Parathyroid adenoma (tissue), 2 donors: Measurements from ENCODE around the gene STXBP6.
"Not testable (repeated sequence)": the region's sequence is repeated elsewhere in the genome, so short reads cannot be mapped to it uniquely, and the experiment has no call there.

Experiments used
- H2AFZ ChIP-seq: fragments of 300-600 bp; sonication (generic); one replicate; pipeline ENCODE4 v1.7.0; 2017; ENCODE audit warnings: antibody characterized with exemption, mild to moderate bottlenecking
- H3K27ac ChIP-seq: fragments of 300-600 bp; sonication (generic); one replicate; pipeline ENCODE4 v1.7.0; 2017
- H3K27me3 ChIP-seq: fragments of 300-600 bp; sonication (generic); one replicate; pipeline ENCODE4 v1.7.0; 2017; ENCODE audit warnings: low read length; ENCODE audit not compliant: control insufficient read depth, insufficient read depth
- H3K36me3 ChIP-seq: fragments of 300-600 bp; sonication (generic); one replicate; pipeline ENCODE4 v1.7.0; 2017; ENCODE audit warnings: low read length; ENCODE audit not compliant: control insufficient read depth, insufficient read depth
- H3K4me1 ChIP-seq: fragments of 300-600 bp; sonication (generic); one replicate; pipeline ENCODE4 v1.7.0; 2017; ENCODE audit warnings: control low read depth
- H3K4me2 ChIP-seq: fragments of 300-600 bp; sonication (generic); one replicate; pipeline ENCODE4 v1.7.0; 2017; ENCODE audit warnings: low read length
- H3K4me3 ChIP-seq: fragments of 300-600 bp; sonication (generic); one replicate; pipeline ENCODE4 v1.7.0; 2017; ENCODE audit warnings: low read depth, low read length
- H3K79me2 ChIP-seq: fragments of 300-600 bp; sonication (generic); one replicate; pipeline ENCODE4 v1.7.0; 2017; ENCODE audit warnings: control low read depth
- H3K9ac ChIP-seq: fragments of 300-600 bp; sonication (generic); one replicate; pipeline ENCODE4 v1.7.0; 2017; ENCODE audit warnings: mild to moderate bottlenecking
- H3K9me3 ChIP-seq: fragments of 300-600 bp; sonication (generic); one replicate; pipeline ENCODE4 v1.7.0; 2017; ENCODE audit warnings: low read length; ENCODE audit not compliant: control insufficient read depth
- CTCF ChIP-seq: fragments of 300-600 bp; sonication (generic); IDR thresholded peaks from one replicate; pipeline ENCODE4 v1.7.0; 2017; ENCODE audit warnings: antibody characterized with exemption, mild to moderate bottlenecking
- donor health status: primary hyperparathyroidism.

STXBP6 gene

GRCh38 chr14:24806061-24806678 is 243.8 kb downstream of the STXBP6 start:
- no peak overlapping the region for H3K27ac ChIP-seq

GRCh38 chr14:24804552-24805212 is 245.3 kb downstream of the STXBP6 start:
- Histone ChIP-seq H3K27ac (no peak overlapping the region), H3K36me3 (no peaks in the 10 kb centered on the region), H3K4me1 (no peaks in the 10 kb centered on the region), H2AFZ (no peak overlapping the region), H3K27me3 (no peaks in the 10 kb centered on the region), H3K4me3 (no peak overlapping the region), H3K9me3 (no peaks in the 10 kb centered on the region), H3K9ac (no peak overlapping the region), H3K4me2 (no peak overlapping the region), H3K79me2 (no peaks in the 10 kb centered on the region)
- TF ChIP-seq CTCF: no peak

More at GRCh38 chr14:24806061-24806678, 243.8 kb downstream of the STXBP6 start:
- Histone ChIP-seq H2AFZ (no peak overlapping the region), H3K9ac (no peak overlapping the region), H3K36me3 (no peaks in the 10 kb centered on the region), H3K4me1 (no peaks in the 10 kb centered on the region), H3K4me3 (no peak overlapping the region), H3K79me2 (no peaks in the 10 kb centered on the region), H3K4me2 (no peak overlapping the region), H3K9me3 (no peaks in the 10 kb centered on the region), H3K27me3 (no peaks in the 10 kb centered on the region)
- TF ChIP-seq CTCF: peak; percentile 81

- no peak overlapping the region for H3K9ac ChIP-seq
- no peak overlapping the region for H3K27ac ChIP-seq
- H3K9me3 ChIP-seq: no peaks in the 10 kb centered on the region
- no peaks in the 10 kb centered on the region for H3K27me3 ChIP-seq
- H3K4me1 ChIP-seq: no peaks in the 10 kb centered on the region
- no peak overlapping the region for H3K4me2 ChIP-seq
- no peak overlapping the region for H2AFZ ChIP-seq
- no peaks in the 10 kb centered on the region for H3K36me3 ChIP-seq
- H3K4me3 ChIP-seq: no peak overlapping the region
- TF ChIP-seq CTCF: no peak
- no peaks in the 10 kb centered on the region for H3K79me2 ChIP-seq
Observed at GRCh38 chr14:24803933-24804494, 245.9 kb downstream of the STXBP6 start.

GRCh38 chr14:24803426-24803825 is 246.5 kb downstream of the STXBP6 start:
- not testable (repeated sequence) for H3K9me3 ChIP-seq, H3K79me2 ChIP-seq, H3K27ac ChIP-seq, H3K4me3 ChIP-seq, H3K4me2 ChIP-seq, H2AFZ ChIP-seq, H3K4me1 ChIP-seq, H3K9ac ChIP-seq, H3K36me3 ChIP-seq, H3K27me3 ChIP-seq

GRCh38 chr14:24802236-24802635 is 247.7 kb downstream of the STXBP6 start:
- no peaks in the 10 kb centered on the region for H3K36me3 ChIP-seq
- H3K4me2 ChIP-seq: no peak overlapping the region
- no peaks in the 10 kb centered on the region for H3K4me1 ChIP-seq
- no peaks in the 10 kb centered on the region for H3K27me3 ChIP-seq
- no peak overlapping the region for H2AFZ ChIP-seq
- no peak overlapping the region for H3K9ac ChIP-seq
- no peaks in the 10 kb centered on the region for H3K9me3 ChIP-seq
- no peak for TF ChIP-seq CTCF
- H3K79me2 ChIP-seq: no peaks in the 10 kb centered on the region
- no peak overlapping the region for H3K27ac ChIP-seq
- no peak overlapping the region for H3K4me3 ChIP-seq
